ENCODE measurements around the gene CLSTN2.

The CLSTN2 gene

GRCh38 chr3:139944256-139944910 lies 9.4 kb downstream of the CLSTN2 start:
- DNase-seq, result no peak

GRCh38 chr3:139945386-139945785 lies 10.4 kb downstream of the CLSTN2 start:
- DNase-seq, result no peak

GRCh38 chr3:139945942-139946341 lies 11.0 kb downstream of the CLSTN2 start:
- DNase-seq, result no peak

- no peak for DNase-seq
Observed at GRCh38 chr3:139948467-139948866, 13.5 kb downstream of the CLSTN2 start.

- no peak for DNase-seq
Observed at GRCh38 chr3:139948898-139949297, 13.9 kb downstream of the CLSTN2 start.

- DNase-seq, result no peak
Observed at GRCh38 chr3:139953131-139953910, 18.3 kb downstream of the CLSTN2 start.

- no peak for DNase-seq
Observed at GRCh38 chr3:139954146-139954860, 19.3 kb downstream of the CLSTN2 start.

GRCh38 chr3:139957844-139958243 lies 22.9 kb downstream of the CLSTN2 start:
- DNase-seq, result no peak

GRCh38 chr3:139969386-139969785 lies 34.4 kb downstream of the CLSTN2 start:
- no peak for DNase-seq

- DNase-seq, result no peak
Observed at GRCh38 chr3:139970526-139970925, 35.5 kb downstream of the CLSTN2 start.

- DNase-seq, result no peak
Observed at GRCh38 chr3:139974809-139975425, 39.9 kb downstream of the CLSTN2 start.

GRCh38 chr3:139975594-139976365 lies 40.8 kb downstream of the CLSTN2 start:
- no peak for DNase-seq

- DNase-seq, result no peak
Observed at GRCh38 chr3:139978966-139979365, 44.0 kb downstream of the CLSTN2 start.

- DNase-seq, result no peak
Observed at GRCh38 chr3:139979991-139980390, 45.0 kb downstream of the CLSTN2 start.

- DNase-seq, result no peak
Observed at GRCh38 chr3:139982404-139982803, 47.4 kb downstream of the CLSTN2 start.

GRCh38 chr3:139985576-139985975 lies 50.6 kb downstream of the CLSTN2 start:
- DNase-seq, result no peak

- no peak for DNase-seq
Observed at GRCh38 chr3:139987908-139988307, 52.9 kb downstream of the CLSTN2 start.

GRCh38 chr3:139988472-139989156 lies 53.6 kb downstream of the CLSTN2 start:
- DNase-seq, result no peak

- no peak for DNase-seq
Observed at GRCh38 chr3:139994891-139995290, 59.9 kb downstream of the CLSTN2 start.

- no peak for DNase-seq
Observed at GRCh38 chr3:140004271-140004670, 69.3 kb downstream of the CLSTN2 start.

- no peak for DNase-seq
Observed at GRCh38 chr3:140006331-140006730, 71.3 kb downstream of the CLSTN2 start.

- no peak for DNase-seq
Observed at GRCh38 chr3:140007081-140007480, 72.1 kb downstream of the CLSTN2 start.
